GM12891 (cell line): ENCODE data around the gene DNAJC3.

Experiments
- PAX5 ChIP-seq: IDR thresholded peaks from 2 replicates; pipeline ENCODE4 v1.6.1; 2011; ENCODE audit warnings: low read length, moderate library complexity, mild to moderate bottlenecking; ENCODE audit not compliant: insufficient read depth, severe bottlenecking
- POLR2A ChIP-seq: IDR thresholded peaks from 2 replicates; pipeline ENCODE4 v1.6.1; 2011; ENCODE audit warnings: low read depth, low read length, control low read depth
- POLR2AphosphoS5 ChIP-seq: IDR thresholded peaks from 2 replicates; pipeline ENCODE4 v1.6.1; 2011; ENCODE audit warnings: low read depth, low read length, control low read depth
- POU2F2 ChIP-seq: IDR thresholded peaks from 2 replicates; pipeline ENCODE4 v1.6.1; 2011; ENCODE audit warnings: low read depth, mild to moderate bottlenecking, control low read depth, low read length, moderate library complexity
- SPI1 ChIP-seq: IDR thresholded peaks from 2 replicates; pipeline ENCODE4 v1.6.1; 2011; ENCODE audit warnings: low read depth, low read length, control low read depth
- TAF1 ChIP-seq: IDR thresholded peaks from 2 replicates; pipeline ENCODE4 v1.6.1; 2011; ENCODE audit warnings: low read depth, low read length, control low read depth

DNA sequence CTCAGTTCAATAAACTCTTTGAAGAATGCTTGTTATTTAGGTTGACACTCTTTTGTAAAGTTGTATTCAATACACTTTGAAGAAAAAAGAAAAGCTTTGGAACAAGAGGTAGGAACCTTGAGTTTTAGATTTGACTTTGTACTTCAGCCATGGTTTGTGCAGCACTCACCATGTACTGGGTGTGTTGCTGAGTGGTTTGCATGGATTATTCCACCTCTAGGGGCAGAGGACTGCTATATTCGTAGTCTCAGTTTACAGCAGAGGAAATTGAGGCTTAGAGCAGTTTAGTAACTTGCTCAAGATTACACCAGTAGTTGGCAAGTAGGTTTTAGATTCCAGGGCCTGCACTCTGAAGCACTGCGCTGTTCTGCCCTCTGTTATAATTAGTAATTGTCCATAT lies 68.8 kb downstream of the DNAJC3 start:
- TF ChIP-seq SPI1: no peak
- no peak for TF ChIP-seq POLR2A
- no peak for TF ChIP-seq POLR2AphosphoS5
- no peak for TF ChIP-seq TAF1
- no peak for TF ChIP-seq POU2F2
- no peak for TF ChIP-seq PAX5
